CD4-positive, alpha-beta T cell (primary cell): ENCODE data around the gene KCNH2. TPM values are rescaled to one million over a fixed set of nuclear protein-coding genes. Genes with fewer than 3 reads are reported as not detected.

Experiments used
- ATAC-seq: fragments of 200-7000 bp; cut with Tn5 transposase; one replicate; pipeline ENCODE4 v1.10.0; 2022; ENCODE audit warnings: mild to moderate bottlenecking; ENCODE audit not compliant: poor library complexity
- CTCF ChIA-PET: fragments of 350-600 bp; sonication (Branson Sonifier 250); formaldehyde crosslinking; loops from one replicate; lab custom pipeline; 2021; ENCODE audit warnings: antibody characterized with exemption, inconsistent platforms; lab: Charles Lee
- POLR2A ChIA-PET: fragments of 350-600 bp; sonication (Branson Sonifier 250); formaldehyde crosslinking; loops from one replicate; lab custom pipeline; 2021; ENCODE audit warnings: antibody characterized with exemption, inconsistent platforms; lab: Charles Lee
- DNase-seq, 14 experiments: peaks; one replicate each; pipeline ENCODE4 v3.0.0-alpha.2; 2013 to 2020; ENCODE audit warnings: mixed read lengths in 2 of 14
- H3K27ac ChIP-seq, 2 donors: one replicate each; pipeline versions ENCODE4 v1.5.1 to v1.7.0; 2013; ENCODE audit warnings: low read length in 2 of 2, low read depth in 1 of 2, mild to moderate bottlenecking in 1 of 2
- H3K27me3 ChIP-seq, 2 experiments: 1 replicate in 1 of 2; 2 replicates in 1 of 2; pipeline versions ENCODE4 v1.6.1 to v1.7.0; 2013; ENCODE audit warnings: low read length in 2 of 2, control low read depth in 1 of 2, mild to moderate bottlenecking in 1 of 2, moderate library complexity in 1 of 2; ENCODE audit not compliant: insufficient read depth in 2 of 2, control insufficient read depth in 1 of 2
- H3K36me3 ChIP-seq: one replicate; pipeline ENCODE4 v1.6.1; 2013; ENCODE audit warnings: low read length, control low read depth; ENCODE audit not compliant: insufficient read depth
- H3K4me1 ChIP-seq: one replicate; pipeline ENCODE4 v1.6.1; 2013; ENCODE audit warnings: low read length, control low read depth; ENCODE audit not compliant: insufficient read depth
- H3K4me3 ChIP-seq: one replicate; pipeline ENCODE4 v1.5.1; 2013; ENCODE audit warnings: mild to moderate bottlenecking, low read length, moderate library complexity
- H3K9me3 ChIP-seq, 2 experiments: 1 replicate in 1 of 2; 2 replicates in 1 of 2; pipeline versions ENCODE4 v1.6.1 to v1.7.0; 2013; ENCODE audit warnings: low read length in 2 of 2, mild to moderate bottlenecking in 2 of 2, control low read depth in 1 of 2, moderate library complexity in 1 of 2; ENCODE audit not compliant: control insufficient read depth in 1 of 2, insufficient read depth in 1 of 2
- H3K27ac Mint-ChIP-seq: one replicate; pipeline ENCODE4 v1.8.0; 2020; ENCODE audit warnings: mixed read lengths
- H3K27me3 Mint-ChIP-seq: one replicate; pipeline ENCODE4 v1.8.0; 2021; ENCODE audit warnings: mixed read lengths
- H3K36me3 Mint-ChIP-seq: one replicate; pipeline ENCODE4 v1.8.0; 2021; ENCODE audit warnings: low read depth, mixed read lengths
- H3K4me1 Mint-ChIP-seq: one replicate; pipeline ENCODE4 v1.8.0; 2021; ENCODE audit warnings: low read depth, mixed read lengths
- H3K4me3 Mint-ChIP-seq: one replicate; pipeline ENCODE4 v1.8.0; 2020; ENCODE audit warnings: mild to moderate bottlenecking, mixed read lengths
- H3K9me3 Mint-ChIP-seq: one replicate; pipeline ENCODE4 v1.8.0; 2020; ENCODE audit warnings: mixed read lengths
- CTCF ChIP-seq: fragments of 200-600 bp; IDR thresholded peaks from one replicate; pipeline ENCODE4 v1.8.0; 2022; ENCODE audit warnings: antibody characterized with exemption, mild to moderate bottlenecking
- intact Hi-C, 2 experiments: fragments of 100-400 bp; cut with DNase I in 1 of 2; cut with micrococcal nuclease in 1 of 2; formaldehyde crosslinking; loops; one replicate each; pipeline versions ENCODE4 v1.15.1 to v1.9.0; 2023 to 2025; cut with DNase I, micrococcal nuclease
- total RNA-seq, 174 experiments: library from RNA in 2 of 174; stranded (reverse) in 2 of 174; gene quantifications; one replicate each; pipeline ENCODE4 v1.2.3 and lab custom pipeline; 2021 to 2026

Gene KCNH2
- total RNA-seq, 2 experiments from 2014 or later = 1.9 to 2.3 TPM

- POLR2A ChIA-PET = no interaction called here
- Histone ChIP-seq H3K27me3 (peaks cover 0 to 3% of the 10 kb centered on the region in 2 experiments), H3K27ac (no peak overlapping the region), H3K9me3 (no peaks in the 10 kb centered on the region), H3K36me3 (no peaks in the 10 kb centered on the region), H3K4me1 (peaks cover 24% of the 10 kb centered on the region), H3K4me3 (no peak overlapping the region)
- intact Hi-C loops = no loop called here
- H3K9me3 Mint-ChIP-seq = no peaks in the 10 kb centered on the region
- CTCF ChIA-PET = no interaction called here
- peaks cover 8% of the 10 kb centered on the region for H3K27me3 Mint-ChIP-seq
- peaks cover 4% of the 10 kb centered on the region for H3K36me3 Mint-ChIP-seq
- H3K4me3 Mint-ChIP-seq = no peak overlapping the region
- ATAC-seq (no peak), DNase-seq (no peak)
- H3K27ac Mint-ChIP-seq = no peak overlapping the region
- H3K4me1 Mint-ChIP-seq = peaks cover 25% of the 10 kb centered on the region
- no peak for TF ChIP-seq CTCF
Measured at GRCh38 chr7:150945853-150946420, 32.2 kb downstream of the KCNH2 start.

DNA sequence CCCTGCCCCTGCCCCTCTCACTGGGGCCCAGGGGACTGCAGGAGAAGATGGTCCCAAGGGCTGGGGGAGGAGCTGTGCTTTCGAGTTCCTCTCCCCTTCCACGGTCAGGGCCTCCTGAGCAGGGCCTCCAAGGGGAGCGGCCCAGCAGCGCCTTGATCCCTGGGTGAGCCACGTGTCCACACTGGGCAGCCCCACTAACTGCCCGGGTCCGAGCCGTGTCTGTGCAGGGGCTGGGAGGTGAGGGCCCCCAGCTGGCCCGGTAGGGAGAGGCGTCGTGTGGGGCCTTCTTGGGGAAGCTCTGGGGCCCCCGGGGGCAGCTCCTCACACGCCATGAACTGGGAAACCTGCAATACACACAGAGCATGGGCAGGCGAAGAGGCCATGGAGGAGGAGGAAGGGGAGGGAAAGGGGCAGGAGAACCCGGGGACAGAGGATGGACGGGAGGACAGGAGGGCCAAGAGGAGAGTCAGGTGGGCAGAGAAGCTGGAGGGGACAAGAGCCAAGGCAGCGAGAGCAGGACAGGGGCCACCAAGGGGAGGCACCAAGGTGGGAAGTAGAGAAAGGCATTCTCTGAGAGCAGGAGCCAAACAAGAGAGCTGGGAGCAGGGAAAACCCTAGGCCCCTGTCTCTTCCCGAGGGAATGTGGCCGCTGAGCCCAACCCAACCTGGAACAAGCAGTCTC, 32.8 kb downstream of the KCNH2 start:
- ChIA-PET POLR2A (no interaction called here), CTCF (no interaction called here)
- Mint-ChIP-seq H3K4me1 (peaks cover 25% of the 10 kb centered on the region), H3K9me3 (no peaks in the 10 kb centered on the region), H3K27ac (no peak overlapping the region), H3K36me3 (peaks cover 4% of the 10 kb centered on the region), H3K4me3 (no peak overlapping the region), H3K27me3 (peaks cover 8% of the 10 kb centered on the region)
- intact Hi-C loops = no loop called here
- DNase-seq (peak in 1 of 14 experiments; percentile 25), ATAC-seq (no peak)
- no peaks in the 10 kb centered on the region for H3K9me3 ChIP-seq
- H3K4me1 ChIP-seq = peaks cover 25% of the 10 kb centered on the region
- TF ChIP-seq CTCF = no peak
- H3K36me3 ChIP-seq = no peaks in the 10 kb centered on the region
- H3K27me3 ChIP-seq = peaks cover 0 to 3% of the 10 kb centered on the region in 2 experiments
- H3K27ac ChIP-seq = no peak overlapping the region
- no peak overlapping the region for H3K4me3 ChIP-seq

DNA sequence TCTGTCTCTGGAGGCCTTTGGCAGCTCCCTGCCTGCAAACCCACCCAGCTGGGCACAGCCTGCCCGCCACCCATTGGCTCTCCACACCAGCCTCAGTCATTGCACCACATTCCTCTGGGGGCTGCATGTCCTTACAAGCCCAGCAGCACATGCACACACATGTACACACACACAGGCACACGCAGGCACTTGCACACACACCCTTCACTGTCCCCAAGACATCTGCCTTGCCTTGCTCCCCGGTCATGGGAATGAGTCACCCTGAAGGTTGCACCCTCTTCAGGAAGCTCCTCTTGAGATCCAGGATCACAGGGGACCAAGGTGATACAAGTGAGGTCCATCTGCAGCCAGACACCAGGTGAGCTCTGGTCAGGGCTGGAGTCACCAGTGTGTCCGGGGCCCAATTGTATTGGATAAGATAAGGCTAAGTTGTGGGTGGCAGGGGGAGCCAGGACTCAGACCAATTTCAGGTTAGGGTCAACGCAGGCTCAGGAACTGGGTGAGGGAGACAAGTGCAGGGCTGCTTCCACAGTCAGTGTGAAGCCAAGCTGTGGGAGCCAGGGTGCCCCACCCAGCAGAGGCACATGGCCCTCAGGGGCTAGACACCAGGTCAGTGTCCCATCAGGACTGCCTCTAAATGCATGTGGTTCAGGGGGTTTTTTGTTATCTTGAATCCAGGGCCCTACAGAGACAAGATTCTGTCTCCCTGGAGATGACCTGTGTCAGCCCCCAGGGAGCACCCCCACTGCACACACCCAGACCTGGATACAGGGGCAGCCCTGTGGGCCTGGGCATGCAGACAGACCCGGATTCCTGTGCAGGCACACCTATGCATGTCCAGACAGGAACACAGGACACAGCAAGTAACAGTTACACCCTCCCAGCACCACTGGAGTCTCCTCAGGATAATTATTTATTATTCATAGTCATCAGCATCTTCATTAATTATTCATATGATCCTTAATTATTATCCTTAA, 33.8 kb downstream of the KCNH2 start:
- ChIA-PET POLR2A (no interaction called here), CTCF (no interaction called here)
- H3K27me3 ChIP-seq = peaks cover 0 to 3% of the 10 kb centered on the region in 2 experiments
- Mint-ChIP-seq H3K36me3 (peaks cover under 1% of the 10 kb centered on the region), H3K9me3 (no peaks in the 10 kb centered on the region), H3K4me1 (peaks cover 28% of the 10 kb centered on the region), H3K4me3 (no peak overlapping the region), H3K27me3 (peaks cover 6% of the 10 kb centered on the region), H3K27ac (no peak overlapping the region)
- no peaks in the 10 kb centered on the region for H3K9me3 ChIP-seq
- no peaks in the 10 kb centered on the region for H3K36me3 ChIP-seq
- intact Hi-C loops = no loop called here
- peaks cover 27% of the 10 kb centered on the region for H3K4me1 ChIP-seq
- TF ChIP-seq CTCF = no peak
- DNase-seq = peak in 1 of 14 experiments; percentile 26
- H3K27ac ChIP-seq = no peak overlapping the region
- no peak overlapping the region for H3K4me3 ChIP-seq
- ATAC-seq = no peak
